Fibroblast of lung (primary cell): ENCODE data around the gene ZNF525. TPM values are rescaled to one million over a fixed set of nuclear protein-coding genes. Genes with fewer than 3 reads are reported as not detected.
A peak's percentile ranks its signal among the peaks of the same experiment; 100 is the strongest.

ENCODE experiments used
- DNase-seq, 2 donors: peaks; one replicate each; pipeline versions ENCODE4 v3.0.0 to v3.0.0-alpha.2; 2010; ENCODE audit warnings: low read depth in 2 of 2
- H2AFZ ChIP-seq: 2 replicates; pipeline ENCODE4 v1.5.1; 2012; ENCODE audit warnings: low read length, control low read depth, inconsistent platforms
- H3K27ac ChIP-seq: 2 replicates; pipeline ENCODE4 v1.5.1; 2011; ENCODE audit warnings: low read length, control low read depth; ENCODE audit not compliant: insufficient read depth
- H3K27me3 ChIP-seq: 2 replicates; pipeline ENCODE4 v1.5.1; 2011; ENCODE audit warnings: mild to moderate bottlenecking, low read length; ENCODE audit not compliant: control insufficient read depth, insufficient read depth
- H3K36me3 ChIP-seq: 2 replicates; pipeline ENCODE4 v1.5.1; 2011; ENCODE audit warnings: low read length; ENCODE audit not compliant: control insufficient read depth, insufficient read depth
- H3K4me1 ChIP-seq: 2 replicates; pipeline ENCODE4 v1.5.1; 2011; ENCODE audit warnings: low read length; ENCODE audit not compliant: control insufficient read depth, insufficient read depth; ENCODE audit errors: extremely low read depth
- H3K4me2 ChIP-seq: 2 replicates; pipeline ENCODE4 v1.5.1; 2011; ENCODE audit warnings: low read length, control low read depth; ENCODE audit not compliant: insufficient read depth; ENCODE audit errors: extremely low read depth
- H3K4me3 ChIP-seq, 4 experiments: fragments of 200-600 bp in 1 of 4; sonication (generic) in 1 of 4; replicated peaks in 1 of 4; 2 replicates each; pipeline ENCODE4 v1.5.1; 2011 to 2016; ENCODE audit warnings: low read length in 4 of 4, low read depth in 3 of 4, mild to moderate bottlenecking in 3 of 4, control low read depth in 2 of 4, inconsistent platforms in 1 of 4, mixed read lengths in 1 of 4; ENCODE audit not compliant: insufficient read depth in 1 of 4; ENCODE audit errors: control extremely low read depth in 1 of 4
- H3K79me2 ChIP-seq: 2 replicates; pipeline ENCODE4 v1.5.1; 2012; ENCODE audit warnings: mild to moderate bottlenecking, low read length, inconsistent platforms; ENCODE audit not compliant: control insufficient read depth, insufficient read depth
- H3K9ac ChIP-seq: 2 replicates; pipeline ENCODE4 v1.5.1; 2011; ENCODE audit warnings: mild to moderate bottlenecking, low read length, control low read depth; ENCODE audit not compliant: insufficient read depth
- H3K9me3 ChIP-seq: 2 replicates; pipeline ENCODE4 v1.5.1; 2012; ENCODE audit warnings: low read depth, low read length; ENCODE audit not compliant: control insufficient read depth, insufficient read depth
- H4K20me1 ChIP-seq: 2 replicates; pipeline ENCODE4 v1.5.1; 2011; ENCODE audit warnings: low read length; ENCODE audit not compliant: control insufficient read depth, insufficient read depth; ENCODE audit errors: extremely low read depth
- EZH2 ChIP-seq: IDR thresholded peaks from 2 replicates; pipeline ENCODE4 v1.5.1; 2012; ENCODE audit warnings: low read length, control low read depth, mild to moderate bottlenecking; ENCODE audit errors: missing control alignments
- polyA plus RNA-seq, 2 donors: library from polyadenylated mRNA; depleted of rRNA in 1 of 2; stranded (reverse) in 1 of 2; unstranded in 1 of 2; fragments of >200 nt; gene quantifications; 2 replicates each; pipeline ENCODE4 v1.2.1, GENCODE V29; 2011 to 2012; ENCODE audit warnings: missing spikeins in 1 of 2
- total RNA-seq: library from RNA; depleted of rRNA; stranded (reverse); fragments of >200 nt; gene quantifications from 2 replicates; pipeline ENCODE4 v1.2.1, GENCODE V29; 2014
- TF ChIP-seq, protein P1 (sequence below), 2 donors: IDR thresholded peaks in 1 of 2; conservative IDR thresholded peaks in 1 of 2; 1 replicate in 1 of 2; 2 replicates in 1 of 2; pipeline ENCODE4 v1.5.1; 2011 to 2012; ENCODE audit warnings: low read length in 2 of 2, control low read depth in 1 of 2, inconsistent platforms in 1 of 2, low read depth in 1 of 2, mild to moderate bottlenecking in 1 of 2

ZNF525 gene
- total and polyA plus RNA-seq, 2 donors (not counting 1 experiment from before 2014, with no cell fraction given): 4.8 to 6.8 TPM

- Histone ChIP-seq H2AFZ (peak within 1 kb of the TSS; percentile 91), H3K4me2 (peak within 1 kb of the TSS; percentile 92), H3K9me3 (no peaks in the 10 kb centered on the region), H3K79me2 (no peaks in the 10 kb centered on the region), H3K36me3 (no peaks in the 10 kb centered on the region), H3K4me3 (peak within 1 kb of the TSS; percentile 84 to 89 (median 88)), H3K27me3 (no peaks in the 10 kb centered on the region), H4K20me1 (no peaks in the 10 kb centered on the region), H3K4me1 (no peaks in the 10 kb centered on the region), H3K9ac (peak within 1 kb of the TSS; percentile 73), H3K27ac (peak within 1 kb of the TSS; percentile 82)
- TF ChIP-seq, protein P1, sequence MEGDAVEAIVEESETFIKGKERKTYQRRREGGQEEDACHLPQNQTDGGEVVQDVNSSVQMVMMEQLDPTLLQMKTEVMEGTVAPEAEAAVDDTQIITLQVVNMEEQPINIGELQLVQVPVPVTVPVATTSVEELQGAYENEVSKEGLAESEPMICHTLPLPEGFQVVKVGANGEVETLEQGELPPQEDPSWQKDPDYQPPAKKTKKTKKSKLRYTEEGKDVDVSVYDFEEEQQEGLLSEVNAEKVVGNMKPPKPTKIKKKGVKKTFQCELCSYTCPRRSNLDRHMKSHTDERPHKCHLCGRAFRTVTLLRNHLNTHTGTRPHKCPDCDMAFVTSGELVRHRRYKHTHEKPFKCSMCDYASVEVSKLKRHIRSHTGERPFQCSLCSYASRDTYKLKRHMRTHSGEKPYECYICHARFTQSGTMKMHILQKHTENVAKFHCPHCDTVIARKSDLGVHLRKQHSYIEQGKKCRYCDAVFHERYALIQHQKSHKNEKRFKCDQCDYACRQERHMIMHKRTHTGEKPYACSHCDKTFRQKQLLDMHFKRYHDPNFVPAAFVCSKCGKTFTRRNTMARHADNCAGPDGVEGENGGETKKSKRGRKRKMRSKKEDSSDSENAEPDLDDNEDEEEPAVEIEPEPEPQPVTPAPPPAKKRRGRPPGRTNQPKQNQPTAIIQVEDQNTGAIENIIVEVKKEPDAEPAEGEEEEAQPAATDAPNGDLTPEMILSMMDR (conservative IDR thresholded peaks at IDR 0.05 in 1 of 2, IDR thresholded peaks at IDR 0.05 in 1 of 2; ENCODE audit: low read depth in 1 of 2, low read length in 2 of 2): peak; percentile 33 to 46
- TF ChIP-seq EZH2: no peak
- DNase-seq: peak; percentile 83 to 86
These were observed 66.0 kb downstream of the ZNF525 start, which contains the start of gene ZNF761 for GRCh38 chr19:53431399-53432087. TSS of gene ZNF761 (plus strand) at chr19:53431984. CDS start at chr19:53447269, 15,285 bp downstream.

- peak overlapping the region; percentile 73 for H3K9ac ChIP-seq
- no peaks in the 10 kb centered on the region for H3K36me3 ChIP-seq
- H3K4me1 ChIP-seq: no peaks in the 10 kb centered on the region
- H3K27me3 ChIP-seq: no peaks in the 10 kb centered on the region
- peak overlapping the region; percentile 84 to 89 (median 88) for H3K4me3 ChIP-seq
- H3K4me2 ChIP-seq: peak overlapping the region; percentile 88
- TF ChIP-seq, protein P1 (conservative IDR thresholded peaks at IDR 0.05 in 1 of 2, IDR thresholded peaks at IDR 0.05 in 1 of 2; ENCODE audit: low read depth in 1 of 2, low read length in 2 of 2): no peak
- TF ChIP-seq EZH2: no peak
- peak overlapping the region; percentile 80 for H2AFZ ChIP-seq
- peak overlapping the region; percentile 82 for H3K27ac ChIP-seq
- no peaks in the 10 kb centered on the region for H3K9me3 ChIP-seq
- no peaks in the 10 kb centered on the region for H4K20me1 ChIP-seq
- peak; percentile 6 to 11 for DNase-seq
- H3K79me2 ChIP-seq: no peaks in the 10 kb centered on the region
These were observed 66.7 kb downstream of the ZNF525 start for GRCh38 chr19:53432088-53432661.

Other genes with a start within 250 kb of the ZNF525 start
- 11.8 and 15.7 TPM in 2 replicates for gene ZNF415, start 232.8 kb upstream of the ZNF525 start, total RNA-seq
- gene ZNF415, start 232.8 kb upstream of the ZNF525 start, polyA plus RNA-seq: 7.2 and 9.9 TPM in 2 replicates
- gene ZNF347, start 206.7 kb upstream of the ZNF525 start, total RNA-seq: 8.5 and 10.6 TPM in 2 replicates
- 5.6 and 5.7 TPM in 2 replicates for gene ZNF347, start 206.7 kb upstream of the ZNF525 start, polyA plus RNA-seq
- gene ZNF665, start 172.3 kb upstream of the ZNF525 start, total RNA-seq: 5.4 and 6.3 TPM in 2 replicates
- 2.4 and 3.1 TPM in 2 replicates for gene ZNF665, start 172.3 kb upstream of the ZNF525 start, polyA plus RNA-seq
- 15.7 and 25.3 TPM in 2 replicates for gene ZNF677, start 110.8 kb upstream of the ZNF525 start, total RNA-seq
- 21.9 and 26.0 TPM in 2 replicates for gene ZNF677, start 110.8 kb upstream of the ZNF525 start, polyA plus RNA-seq
- under 0.01 and 0.17 TPM in 2 replicates for gene VN1R2, start 107.4 kb upstream of the ZNF525 start, total RNA-seq
- not detected in 2 replicates for gene VN1R2, start 107.4 kb upstream of the ZNF525 start, polyA plus RNA-seq
- gene VN1R4, start 98.0 kb upstream of the ZNF525 start, total RNA-seq: not detected in 2 replicates
- gene VN1R4, start 98.0 kb upstream of the ZNF525 start, polyA plus RNA-seq: not detected in 2 replicates
- gene ZNF845, start 32.0 kb upstream of the ZNF525 start, total RNA-seq: 9.7 and 9.8 TPM in 2 replicates
- 3.1 and 4.2 TPM in 2 replicates for gene ZNF845, start 32.0 kb upstream of the ZNF525 start, polyA plus RNA-seq
- gene ZNF765, start 29.4 kb downstream of the ZNF525 start, total RNA-seq: 13.1 and 14.7 TPM in 2 replicates
- 3.7 and 5.3 TPM in 2 replicates for gene ZNF765, start 29.4 kb downstream of the ZNF525 start, polyA plus RNA-seq
- gene ZNF761, start 66.3 kb downstream of the ZNF525 start, total RNA-seq: 9.2 and 10.7 TPM in 2 replicates
- 7.6 and 11.5 TPM in 2 replicates for gene ZNF761, start 66.3 kb downstream of the ZNF525 start, polyA plus RNA-seq
- gene ZNF813, start 102.0 kb downstream of the ZNF525 start, total RNA-seq: 3.6 and 3.9 TPM in 2 replicates
- 1.4 and 1.8 TPM in 2 replicates for gene ZNF813, start 102.0 kb downstream of the ZNF525 start, polyA plus RNA-seq
- gene ZNF331, start 172.4 kb downstream of the ZNF525 start, total RNA-seq: 9.0 and 16.2 TPM in 2 replicates
- gene ZNF331, start 172.4 kb downstream of the ZNF525 start, polyA plus RNA-seq: 4.7 and 4.8 TPM in 2 replicates